ENCODE measurements around the gene BAMBI.

DNA sequence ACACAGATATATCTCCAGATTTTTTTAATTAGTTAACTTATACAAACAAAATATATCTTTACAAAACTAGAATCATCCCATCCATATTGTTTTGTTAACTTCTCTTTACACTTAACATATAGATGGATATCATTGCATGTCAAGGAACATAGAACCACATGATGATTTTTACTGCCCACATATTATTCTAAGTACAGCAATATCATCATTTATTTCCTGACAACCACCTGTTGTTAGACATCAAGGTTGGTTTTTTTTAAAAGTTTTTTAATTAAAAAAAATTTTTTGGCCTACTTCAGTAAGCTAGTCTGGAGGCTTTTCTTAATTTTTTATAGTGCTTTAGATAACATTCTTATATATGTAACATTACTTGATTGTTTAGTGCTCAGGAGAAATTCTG lies 38.9 kb upstream of the BAMBI start:
- TF ChIP-seq SIN3A (IDR thresholded peaks at IDR 0.05; ENCODE audit: borderline replicate concordance, low read depth, low read length) = no peak
- no peak for TF ChIP-seq CTCF (IDR thresholded peaks at IDR 0.05)
- no peak for TF ChIP-seq REST (IDR thresholded peaks at IDR 0.05; ENCODE audit: low read depth, low read length)
- no peak for TF ChIP-seq MXI1 (IDR thresholded peaks at IDR 0.05; ENCODE audit: low read depth, low read length)
- no peak for TF ChIP-seq RXRA (IDR thresholded peaks at IDR 0.05; ENCODE audit: borderline replicate concordance, low read depth)
- TF ChIP-seq MEF2A (IDR thresholded peaks at IDR 0.05; ENCODE audit: borderline replicate concordance, low read depth) = no peak
- TF ChIP-seq EP300 (IDR thresholded peaks at IDR 0.05; ENCODE audit: borderline replicate concordance in 1 of 2, low read depth in 1 of 2, low read length in 1 of 2) = no peak
- TF ChIP-seq GABPA (IDR thresholded peaks at IDR 0.05; ENCODE audit: low read depth) = no peak
- TF ChIP-seq POLR2AphosphoS5 (IDR thresholded peaks at IDR 0.05; ENCODE audit: low read depth, low read length) = no peak
- TF ChIP-seq, protein P1, sequence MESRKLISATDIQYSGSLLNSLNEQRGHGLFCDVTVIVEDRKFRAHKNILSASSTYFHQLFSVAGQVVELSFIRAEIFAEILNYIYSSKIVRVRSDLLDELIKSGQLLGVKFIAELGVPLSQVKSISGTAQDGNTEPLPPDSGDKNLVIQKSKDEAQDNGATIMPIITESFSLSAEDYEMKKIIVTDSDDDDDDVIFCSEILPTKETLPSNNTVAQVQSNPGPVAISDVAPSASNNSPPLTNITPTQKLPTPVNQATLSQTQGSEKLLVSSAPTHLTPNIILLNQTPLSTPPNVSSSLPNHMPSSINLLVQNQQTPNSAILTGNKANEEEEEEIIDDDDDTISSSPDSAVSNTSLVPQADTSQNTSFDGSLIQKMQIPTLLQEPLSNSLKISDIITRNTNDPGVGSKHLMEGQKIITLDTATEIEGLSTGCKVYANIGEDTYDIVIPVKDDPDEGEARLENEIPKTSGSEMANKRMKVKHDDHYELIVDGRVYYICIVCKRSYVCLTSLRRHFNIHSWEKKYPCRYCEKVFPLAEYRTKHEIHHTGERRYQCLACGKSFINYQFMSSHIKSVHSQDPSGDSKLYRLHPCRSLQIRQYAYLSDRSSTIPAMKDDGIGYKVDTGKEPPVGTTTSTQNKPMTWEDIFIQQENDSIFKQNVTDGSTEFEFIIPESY (IDR thresholded peaks at IDR 0.05; ENCODE audit: borderline replicate concordance, low read depth) = no peak

Data from SK-N-SH (cell line).